ENCODE data around the gene TMEM273. TPM values are rescaled to one million over a fixed set of nuclear protein-coding genes. Genes with fewer than 3 reads are reported as not detected.

Gene TMEM273
- total RNA-seq, 1 donor, result not detected

- H4K20me1 ChIP-seq (ENCODE audit: insufficient read depth, low read length), result no peaks in the 10 kb centered on the region
- H3K9me3 ChIP-seq (ENCODE audit: low read depth, low read length), result no peaks in the 10 kb centered on the region
- H3K4me2 ChIP-seq (ENCODE audit: insufficient read depth, low read length), result no peak overlapping the region
- no peaks in the 10 kb centered on the region for H3K79me2 ChIP-seq (ENCODE audit: insufficient read depth, low read length)
- TF ChIP-seq, protein P1, sequence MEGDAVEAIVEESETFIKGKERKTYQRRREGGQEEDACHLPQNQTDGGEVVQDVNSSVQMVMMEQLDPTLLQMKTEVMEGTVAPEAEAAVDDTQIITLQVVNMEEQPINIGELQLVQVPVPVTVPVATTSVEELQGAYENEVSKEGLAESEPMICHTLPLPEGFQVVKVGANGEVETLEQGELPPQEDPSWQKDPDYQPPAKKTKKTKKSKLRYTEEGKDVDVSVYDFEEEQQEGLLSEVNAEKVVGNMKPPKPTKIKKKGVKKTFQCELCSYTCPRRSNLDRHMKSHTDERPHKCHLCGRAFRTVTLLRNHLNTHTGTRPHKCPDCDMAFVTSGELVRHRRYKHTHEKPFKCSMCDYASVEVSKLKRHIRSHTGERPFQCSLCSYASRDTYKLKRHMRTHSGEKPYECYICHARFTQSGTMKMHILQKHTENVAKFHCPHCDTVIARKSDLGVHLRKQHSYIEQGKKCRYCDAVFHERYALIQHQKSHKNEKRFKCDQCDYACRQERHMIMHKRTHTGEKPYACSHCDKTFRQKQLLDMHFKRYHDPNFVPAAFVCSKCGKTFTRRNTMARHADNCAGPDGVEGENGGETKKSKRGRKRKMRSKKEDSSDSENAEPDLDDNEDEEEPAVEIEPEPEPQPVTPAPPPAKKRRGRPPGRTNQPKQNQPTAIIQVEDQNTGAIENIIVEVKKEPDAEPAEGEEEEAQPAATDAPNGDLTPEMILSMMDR (IDR thresholded peaks at IDR 0.05; ENCODE audit: extremely low read depth, low read depth, low read length), result no peak
- H3K4me3 ChIP-seq (ENCODE audit: insufficient read depth, low read length), result no peak overlapping the region
- H3K36me3 ChIP-seq (ENCODE audit: insufficient read depth, low read length), result no peaks in the 10 kb centered on the region
- H3K27ac ChIP-seq (ENCODE audit: low read depth, low read length), result no peak overlapping the region
- no peak overlapping the region for H2AFZ ChIP-seq (ENCODE audit: low read length)
- H3K4me1 ChIP-seq (ENCODE audit: insufficient read depth, low read length), result no peaks in the 10 kb centered on the region
- H3K27me3 ChIP-seq (ENCODE audit: insufficient read depth, low read length), result peaks cover 18% of the 10 kb centered on the region
- no peak for DNase-seq (ENCODE audit: insufficient read length, low spot score, missing footprints)
Measured at GRCh38 chr10:49128854-49129253, 59.3 kb downstream of the TMEM273 start.

DNA sequence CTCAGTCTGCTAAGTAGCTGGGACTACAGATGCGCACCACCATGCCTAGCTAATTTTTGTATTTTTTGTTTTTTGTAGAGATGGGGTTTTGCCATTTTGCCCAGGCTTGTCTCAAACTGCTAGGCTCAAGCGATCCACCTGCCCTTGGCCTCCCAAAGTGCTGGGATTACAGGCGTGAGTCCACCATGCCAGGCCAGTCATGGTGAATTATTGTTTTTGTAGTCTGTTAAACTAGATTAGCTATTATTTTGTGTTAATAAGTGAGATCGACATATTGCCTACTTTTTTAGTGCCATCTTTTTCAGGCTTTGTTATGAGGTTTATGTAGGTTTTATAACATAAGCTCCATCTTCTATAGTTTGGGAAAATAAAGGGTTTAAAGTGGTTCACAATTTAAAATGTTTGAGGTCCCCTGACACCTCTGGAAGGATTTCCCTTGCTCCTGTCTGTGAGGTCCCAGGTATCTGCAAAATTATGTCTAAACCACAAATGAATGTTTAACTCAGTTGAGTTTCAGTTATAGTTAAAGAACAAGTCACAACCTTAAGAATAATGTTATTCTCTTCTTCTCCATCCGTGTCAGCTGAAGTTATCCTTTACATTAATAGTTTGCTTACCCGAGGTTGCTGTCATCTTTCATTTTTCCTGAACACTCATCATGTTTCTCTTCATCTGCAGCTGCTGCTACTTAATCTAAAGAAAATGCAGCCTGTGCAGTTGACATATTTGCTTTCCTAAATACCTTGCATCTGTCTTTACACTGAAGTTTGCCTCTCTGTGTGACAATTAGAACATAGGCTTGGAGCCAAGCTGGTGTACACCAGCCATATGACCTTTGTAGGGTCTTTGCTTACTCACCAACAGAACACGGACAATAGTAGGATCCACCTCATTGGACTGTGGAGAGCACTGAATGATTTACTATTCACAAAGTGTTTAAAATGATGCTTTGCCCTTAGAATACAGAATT lies 63.9 kb downstream of the TMEM273 start:
- H3K36me3 ChIP-seq (ENCODE audit: insufficient read depth, low read length), result no peaks in the 10 kb centered on the region
- H3K9me3 ChIP-seq (ENCODE audit: low read depth, low read length), result no peaks in the 10 kb centered on the region
- H2AFZ ChIP-seq (ENCODE audit: low read length), result no peak overlapping the region
- H4K20me1 ChIP-seq (ENCODE audit: insufficient read depth, low read length), result no peaks in the 10 kb centered on the region
- DNase-seq (ENCODE audit: insufficient read length, low spot score, missing footprints), result no peak
- TF ChIP-seq, protein P1 (IDR thresholded peaks at IDR 0.05; ENCODE audit: extremely low read depth, low read depth, low read length), result no peak
- no peaks in the 10 kb centered on the region for H3K4me1 ChIP-seq (ENCODE audit: insufficient read depth, low read length)
- H3K79me2 ChIP-seq (ENCODE audit: insufficient read depth, low read length), result no peaks in the 10 kb centered on the region
- H3K27me3 ChIP-seq (ENCODE audit: insufficient read depth, low read length), result peaks cover 16% of the 10 kb centered on the region
- H3K27ac ChIP-seq (ENCODE audit: low read depth, low read length), result no peak overlapping the region
- no peak overlapping the region for H3K4me3 ChIP-seq (ENCODE audit: insufficient read depth, low read length)
- H3K4me2 ChIP-seq (ENCODE audit: insufficient read depth, low read length), result no peak overlapping the region

GRCh38 chr10:49120911-49121310 lies 67.3 kb downstream of the TMEM273 start:
- Histone ChIP-seq H3K36me3 (ENCODE audit: insufficient read depth, low read length) (no peaks in the 10 kb centered on the region), H3K4me2 (ENCODE audit: insufficient read depth, low read length) (no peak overlapping the region), H3K9me3 (ENCODE audit: low read depth, low read length) (no peaks in the 10 kb centered on the region), H2AFZ (ENCODE audit: low read length) (no peak overlapping the region), H3K79me2 (ENCODE audit: insufficient read depth, low read length) (no peaks in the 10 kb centered on the region), H3K4me3 (ENCODE audit: insufficient read depth, low read length) (no peak overlapping the region), H4K20me1 (ENCODE audit: insufficient read depth, low read length) (no peaks in the 10 kb centered on the region), H3K4me1 (ENCODE audit: insufficient read depth, low read length) (no peaks in the 10 kb centered on the region), H3K27ac (ENCODE audit: low read depth, low read length) (no peak overlapping the region), H3K27me3 (ENCODE audit: insufficient read depth, low read length) (peaks cover 11% of the 10 kb centered on the region)
- DNase-seq (ENCODE audit: insufficient read length, low spot score, missing footprints), result no peak
- TF ChIP-seq, protein P1 (IDR thresholded peaks at IDR 0.05; ENCODE audit: extremely low read depth, low read depth, low read length), result no peak

- H2AFZ ChIP-seq (ENCODE audit: low read length), result no peak overlapping the region
- H3K27me3 ChIP-seq (ENCODE audit: insufficient read depth, low read length), result peaks cover 11% of the 10 kb centered on the region
- no peaks in the 10 kb centered on the region for H3K9me3 ChIP-seq (ENCODE audit: low read depth, low read length)
- H3K4me2 ChIP-seq (ENCODE audit: insufficient read depth, low read length), result no peak overlapping the region
- TF ChIP-seq, protein P1 (IDR thresholded peaks at IDR 0.05; ENCODE audit: extremely low read depth, low read depth, low read length), result no peak
- no peak for DNase-seq (ENCODE audit: insufficient read length, low spot score, missing footprints)
- H3K4me1 ChIP-seq (ENCODE audit: insufficient read depth, low read length), result no peaks in the 10 kb centered on the region
- H3K79me2 ChIP-seq (ENCODE audit: insufficient read depth, low read length), result no peaks in the 10 kb centered on the region
- no peaks in the 10 kb centered on the region for H3K36me3 ChIP-seq (ENCODE audit: insufficient read depth, low read length)
- H3K4me3 ChIP-seq (ENCODE audit: insufficient read depth, low read length), result no peak overlapping the region
- no peak overlapping the region for H3K27ac ChIP-seq (ENCODE audit: low read depth, low read length)
- H4K20me1 ChIP-seq (ENCODE audit: insufficient read depth, low read length), result no peaks in the 10 kb centered on the region
Measured at GRCh38 chr10:49119746-49120145, 68.4 kb downstream of the TMEM273 start.
